ENCODE measurements around the gene PDK1. TPM values are rescaled to one million over a fixed set of nuclear protein-coding genes. Genes with fewer than 3 reads are reported as not detected.

Gene PDK1
- 14.4 TPM for polyA plus RNA-seq (2012; ENCODE audit: low read depth, missing spikeins)

- DNase-seq (ENCODE audit: insufficient read length, low spot score) (peak; percentile 77), FAIRE-seq (peak; percentile 91)
- TF ChIP-seq PAX5 (IDR thresholded peaks at IDR 0.05; ENCODE audit: insufficient read depth, low read length, severe bottlenecking): peak; percentile 48
- TF ChIP-seq POLR2AphosphoS5 (IDR thresholded peaks at IDR 0.05; ENCODE audit: low read depth, low read length): peak; percentile 85
- no peak for TF ChIP-seq SPI1 (IDR thresholded peaks at IDR 0.05; ENCODE audit: low read depth, low read length)
- TF ChIP-seq POU2F2 (IDR thresholded peaks at IDR 0.05; ENCODE audit: low read depth, low read length): no peak
- TF ChIP-seq TAF1 (IDR thresholded peaks at IDR 0.05; ENCODE audit: low read depth, low read length): 0 out of 2 replicates have a peak, but pooled peaks have one; percentile 38
- TF ChIP-seq POLR2A (IDR thresholded peaks at IDR 0.05; ENCODE audit: low read depth, low read length): peak; percentile 82
Measured at GRCh38 chr2:172555522-172556283, at the start of gene PDK1. Gene PDK1, plus strand, starts transcription at chr2:172556090. Its CDS starts 61 bp downstream, at chr2:172556151.

GRCh38 chr2:172507199-172507598 lies 48.7 kb upstream of the PDK1 start:
- TF ChIP-seq SPI1 (IDR thresholded peaks at IDR 0.05; ENCODE audit: low read depth, low read length): no peak
- no peak for TF ChIP-seq PAX5 (IDR thresholded peaks at IDR 0.05; ENCODE audit: insufficient read depth, low read length, severe bottlenecking)
- TF ChIP-seq POLR2AphosphoS5 (IDR thresholded peaks at IDR 0.05; ENCODE audit: low read depth, low read length): no peak
- TF ChIP-seq POLR2A (IDR thresholded peaks at IDR 0.05; ENCODE audit: low read depth, low read length): no peak
- no peak for FAIRE-seq
- DNase-seq (ENCODE audit: insufficient read length, low spot score): no peak

GRCh38 chr2:172510088-172510487 lies 45.8 kb upstream of the PDK1 start:
- FAIRE-seq: no peak
- TF ChIP-seq PAX5 (IDR thresholded peaks at IDR 0.05; ENCODE audit: insufficient read depth, low read length, severe bottlenecking) (no peak), POLR2A (IDR thresholded peaks at IDR 0.05; ENCODE audit: low read depth, low read length) (no peak), SPI1 (IDR thresholded peaks at IDR 0.05; ENCODE audit: low read depth, low read length) (no peak), POLR2AphosphoS5 (IDR thresholded peaks at IDR 0.05; ENCODE audit: low read depth, low read length) (no peak), POU2F2 (IDR thresholded peaks at IDR 0.05; ENCODE audit: low read depth, low read length) (no peak), TAF1 (IDR thresholded peaks at IDR 0.05; ENCODE audit: low read depth, low read length) (no peak)

GRCh38 chr2:172510548-172510947 lies 45.3 kb upstream of the PDK1 start:
- TF ChIP-seq PAX5 (IDR thresholded peaks at IDR 0.05; ENCODE audit: insufficient read depth, low read length, severe bottlenecking) (no peak), POU2F2 (IDR thresholded peaks at IDR 0.05; ENCODE audit: low read depth, low read length) (no peak)
- DNase-seq (ENCODE audit: insufficient read length, low spot score) (no peak), FAIRE-seq (no peak)

More at GRCh38 chr2:172510088-172510487, 45.8 kb upstream of the PDK1 start:
- no peak for DNase-seq (ENCODE audit: insufficient read length, low spot score)

GRCh38 chr2:172512810-172513523 lies 42.9 kb upstream of the PDK1 start:
- DNase-seq (ENCODE audit: insufficient read length, low spot score): no peak
- no peak for FAIRE-seq
- no peak for TF ChIP-seq TAF1 (IDR thresholded peaks at IDR 0.05; ENCODE audit: low read depth, low read length)
- no peak for TF ChIP-seq SPI1 (IDR thresholded peaks at IDR 0.05; ENCODE audit: low read depth, low read length)

- DNase-seq (ENCODE audit: insufficient read length, low spot score) (no peak), FAIRE-seq (no peak)
- TF ChIP-seq PAX5 (IDR thresholded peaks at IDR 0.05; ENCODE audit: insufficient read depth, low read length, severe bottlenecking): no peak
- no peak for TF ChIP-seq POLR2AphosphoS5 (IDR thresholded peaks at IDR 0.05; ENCODE audit: low read depth, low read length)
- no peak for TF ChIP-seq POLR2A (IDR thresholded peaks at IDR 0.05; ENCODE audit: low read depth, low read length)
- TF ChIP-seq SPI1 (IDR thresholded peaks at IDR 0.05; ENCODE audit: low read depth, low read length): no peak
- TF ChIP-seq POU2F2 (IDR thresholded peaks at IDR 0.05; ENCODE audit: low read depth, low read length): no peak
- TF ChIP-seq TAF1 (IDR thresholded peaks at IDR 0.05; ENCODE audit: low read depth, low read length): no peak
Measured at GRCh38 chr2:172513524-172513900, 42.4 kb upstream of the PDK1 start.

- no peak for DNase-seq (ENCODE audit: insufficient read length, low spot score)
- no peak for FAIRE-seq
Measured at GRCh38 chr2:172513935-172514586, 41.8 kb upstream of the PDK1 start.

GRCh38 chr2:172516299-172516698 lies 39.6 kb upstream of the PDK1 start:
- DNase-seq (ENCODE audit: insufficient read length, low spot score) (no peak), FAIRE-seq (no peak)
- no peak for TF ChIP-seq TAF1 (IDR thresholded peaks at IDR 0.05; ENCODE audit: low read depth, low read length)
- TF ChIP-seq POLR2A (IDR thresholded peaks at IDR 0.05; ENCODE audit: low read depth, low read length): no peak
- TF ChIP-seq PAX5 (IDR thresholded peaks at IDR 0.05; ENCODE audit: insufficient read depth, low read length, severe bottlenecking): no peak
- no peak for TF ChIP-seq SPI1 (IDR thresholded peaks at IDR 0.05; ENCODE audit: low read depth, low read length)
- TF ChIP-seq POU2F2 (IDR thresholded peaks at IDR 0.05; ENCODE audit: low read depth, low read length): no peak
- TF ChIP-seq POLR2AphosphoS5 (IDR thresholded peaks at IDR 0.05; ENCODE audit: low read depth, low read length): no peak

More at GRCh38 chr2:172513935-172514586, 41.8 kb upstream of the PDK1 start:
- TF ChIP-seq SPI1 (IDR thresholded peaks at IDR 0.05; ENCODE audit: low read depth, low read length) (no peak), POLR2AphosphoS5 (IDR thresholded peaks at IDR 0.05; ENCODE audit: low read depth, low read length) (no peak), POU2F2 (IDR thresholded peaks at IDR 0.05; ENCODE audit: low read depth, low read length) (no peak), POLR2A (IDR thresholded peaks at IDR 0.05; ENCODE audit: low read depth, low read length) (no peak), PAX5 (IDR thresholded peaks at IDR 0.05; ENCODE audit: insufficient read depth, low read length, severe bottlenecking) (no peak), TAF1 (IDR thresholded peaks at IDR 0.05; ENCODE audit: low read depth, low read length) (no peak)

- DNase-seq (ENCODE audit: insufficient read length, low spot score): no peak
- TF ChIP-seq POLR2A (IDR thresholded peaks at IDR 0.05; ENCODE audit: low read depth, low read length): no peak
- TF ChIP-seq TAF1 (IDR thresholded peaks at IDR 0.05; ENCODE audit: low read depth, low read length): no peak
- no peak for TF ChIP-seq PAX5 (IDR thresholded peaks at IDR 0.05; ENCODE audit: insufficient read depth, low read length, severe bottlenecking)
- no peak for TF ChIP-seq POU2F2 (IDR thresholded peaks at IDR 0.05; ENCODE audit: low read depth, low read length)
- no peak for TF ChIP-seq POLR2AphosphoS5 (IDR thresholded peaks at IDR 0.05; ENCODE audit: low read depth, low read length)
- no peak for TF ChIP-seq SPI1 (IDR thresholded peaks at IDR 0.05; ENCODE audit: low read depth, low read length)
- FAIRE-seq: no peak
Measured at GRCh38 chr2:172518995-172519394, 36.9 kb upstream of the PDK1 start.

Measured in GM12891 (cell line).